ENCODE results near the gene RBCK1. TPM values are rescaled to one million over a fixed set of nuclear protein-coding genes. Genes with fewer than 3 reads are reported as not detected.

The RBCK1 gene
- total RNA-seq, 1 donor from 2014 or later, result 97.6 TPM

- no peak for DNase-seq
- Mint-ChIP-seq H3K27me3 (ENCODE audit: unreplicated experiment) (peaks cover 2% of the 10 kb centered on the region), H3K36me3 (ENCODE audit: unreplicated experiment) (peaks cover 4% of the 10 kb centered on the region), H3K27ac (ENCODE audit: unreplicated experiment) (no peak overlapping the region), H3K9me3 (ENCODE audit: unreplicated experiment) (peaks cover 10% of the 10 kb centered on the region), H3K4me3 (ENCODE audit: unreplicated experiment) (no peak overlapping the region), H3K4me1 (ENCODE audit: low read depth, unreplicated experiment) (peaks cover 7% of the 10 kb centered on the region)
- TF ChIP-seq CTCF (IDR thresholded peaks at IDR 0.05; ENCODE audit: partially characterized antibody, unreplicated experiment), result no peak
These were observed 18.5 kb downstream of the RBCK1 start for GRCh38 chr20:426566-426965.

GRCh38 chr20:427401-427800 lies 19.3 kb downstream of the RBCK1 start:
- peaks cover 4% of the 10 kb centered on the region for H3K36me3 Mint-ChIP-seq (ENCODE audit: unreplicated experiment)
- no peaks in the 10 kb centered on the region for H3K27me3 Mint-ChIP-seq (ENCODE audit: unreplicated experiment)
- no peak for DNase-seq
- peaks cover 7% of the 10 kb centered on the region for H3K4me1 Mint-ChIP-seq (ENCODE audit: low read depth, unreplicated experiment)
- no peak overlapping the region for H3K4me3 Mint-ChIP-seq (ENCODE audit: unreplicated experiment)
- no peak overlapping the region for H3K27ac Mint-ChIP-seq (ENCODE audit: unreplicated experiment)
- TF ChIP-seq CTCF (IDR thresholded peaks at IDR 0.05; ENCODE audit: partially characterized antibody, unreplicated experiment), result no peak
- H3K9me3 Mint-ChIP-seq (ENCODE audit: unreplicated experiment), result peaks cover 8% of the 10 kb centered on the region

GRCh38 chr20:427849-428657 lies 20.0 kb downstream of the RBCK1 start:
- peaks cover 8% of the 10 kb centered on the region for H3K9me3 Mint-ChIP-seq (ENCODE audit: unreplicated experiment)
- no peak for TF ChIP-seq CTCF (IDR thresholded peaks at IDR 0.05; ENCODE audit: partially characterized antibody, unreplicated experiment)
- no peak for DNase-seq
- peaks cover 7% of the 10 kb centered on the region for H3K4me1 Mint-ChIP-seq (ENCODE audit: low read depth, unreplicated experiment)
- H3K4me3 Mint-ChIP-seq (ENCODE audit: unreplicated experiment), result no peak overlapping the region
- H3K27ac Mint-ChIP-seq (ENCODE audit: unreplicated experiment), result no peak overlapping the region
- H3K36me3 Mint-ChIP-seq (ENCODE audit: unreplicated experiment), result peaks cover 4% of the 10 kb centered on the region
- no peaks in the 10 kb centered on the region for H3K27me3 Mint-ChIP-seq (ENCODE audit: unreplicated experiment)

- DNase-seq, result no peak
- Mint-ChIP-seq H3K27ac (ENCODE audit: unreplicated experiment) (no peak overlapping the region), H3K27me3 (ENCODE audit: unreplicated experiment) (peaks cover 3% of the 10 kb centered on the region), H3K9me3 (ENCODE audit: unreplicated experiment) (peaks cover 8% of the 10 kb centered on the region), H3K36me3 (ENCODE audit: unreplicated experiment) (peaks cover 4% of the 10 kb centered on the region), H3K4me3 (ENCODE audit: unreplicated experiment) (no peak overlapping the region), H3K4me1 (ENCODE audit: low read depth, unreplicated experiment) (peaks cover 9% of the 10 kb centered on the region)
- TF ChIP-seq CTCF (IDR thresholded peaks at IDR 0.05; ENCODE audit: partially characterized antibody, unreplicated experiment), result no peak
These were observed 20.6 kb downstream of the RBCK1 start for GRCh38 chr20:428658-429200.

All from glutamatergic neuron (in vitro differentiated cells).